HEK293 (cell line): Measurements from ENCODE around the gene INO80B.

Experiments
- CTCF ChIP-seq: fragments of 450-650 bp; formaldehyde crosslinking; IDR thresholded peaks from 2 replicates; pipeline ENCODE4 v1.5.1; 2016; ENCODE audit warnings: missing biosample characterization, missing genetic modification characterization
- ELK4 ChIP-seq: IDR thresholded peaks from 2 replicates; pipeline ENCODE4 v1.6.1; 2011; ENCODE audit warnings: mild to moderate bottlenecking, low read depth, low read length, borderline replicate concordance
- GLI4 ChIP-seq: fragments of 450-650 bp; formaldehyde crosslinking; IDR thresholded peaks from 2 replicates; pipeline ENCODE4 v1.5.1; 2016; ENCODE audit warnings: missing biosample characterization, missing genetic modification characterization
- SALL2 ChIP-seq: fragments of 450-650 bp; formaldehyde crosslinking; IDR thresholded peaks from 2 replicates; pipeline ENCODE4 v1.5.0; 2017; ENCODE audit warnings: missing biosample characterization, mild to moderate bottlenecking, missing genetic modification characterization, borderline replicate concordance
- YY1 ChIP-seq: fragments of 450-650 bp; formaldehyde crosslinking; IDR thresholded peaks from 2 replicates; pipeline ENCODE4 v1.5.1; 2018; ENCODE audit warnings: missing biosample characterization, missing genetic modification characterization
- ZBTB1 ChIP-seq: fragments of 450-650 bp; formaldehyde crosslinking; IDR thresholded peaks from 2 replicates; pipeline ENCODE4 v1.5.1; 2016; ENCODE audit warnings: missing biosample characterization, missing genetic modification characterization
- ZBTB10 ChIP-seq: fragments of 450-650 bp; formaldehyde crosslinking; IDR thresholded peaks from 2 replicates; pipeline ENCODE4 v1.5.1; 2016; ENCODE audit warnings: missing biosample characterization, missing genetic modification characterization
- ZBTB49 ChIP-seq: fragments of 450-650 bp; formaldehyde crosslinking; IDR thresholded peaks from 2 replicates; pipeline ENCODE4 v1.5.1; 2016; ENCODE audit warnings: missing biosample characterization, missing genetic modification characterization, low read depth
- ZNF138 ChIP-seq: fragments of 450-650 bp; formaldehyde crosslinking; IDR thresholded peaks from 2 replicates; pipeline ENCODE4 v1.5.1; 2016; ENCODE audit warnings: missing biosample characterization, missing genetic modification characterization, borderline replicate concordance
- ZNF274 ChIP-seq, 2 experiments: fragments of 200-500 bp in 1 of 2; fragments of 450-650 bp in 1 of 2; sonication (Bioruptor generic) in 1 of 2; formaldehyde crosslinking in 1 of 2; IDR thresholded peaks; 2 replicates each; pipeline versions ENCODE4 v1.5.1 to v1.6.1; 2014 to 2016; ENCODE audit warnings: borderline replicate concordance in 1 of 2, inconsistent platforms in 1 of 2, low read length in 1 of 2, missing biosample characterization in 1 of 2, missing genetic modification characterization in 1 of 2
- ZNF280D ChIP-seq: fragments of 450-650 bp; formaldehyde crosslinking; IDR thresholded peaks from 2 replicates; pipeline ENCODE4 v1.5.1; 2016; ENCODE audit warnings: missing biosample characterization, missing genetic modification characterization

- TF ChIP-seq ZNF274 (IDR thresholded peaks at IDR 0.05; ENCODE audit: low read length), result no peak
- no peak for TF ChIP-seq ZNF274 (tag by site-specific recombination; IDR thresholded peaks at IDR 0.05; ENCODE audit: borderline replicate concordance)
- no peak for TF ChIP-seq CTCF (tag by site-specific recombination)
- no peak for TF ChIP-seq GLI4 (tag by site-specific recombination)
- TF ChIP-seq ZBTB49 (tag by site-specific recombination), result no peak
- no peak for TF ChIP-seq ZNF280D (tag by site-specific recombination)
- no peak for TF ChIP-seq YY1 (tag by site-specific recombination)
- no peak for TF ChIP-seq ZBTB1 (tag by site-specific recombination)
- TF ChIP-seq ELK4, result no peak
- TF ChIP-seq ZNF138 (tag by site-specific recombination), result no peak
- TF ChIP-seq SALL2, result no peak
- no peak for TF ChIP-seq ZBTB10 (tag by site-specific recombination)
These were observed 35.0 kb downstream of the INO80B start for GRCh38 chr2:74489906-74490305.
